ENCODE data around the gene HMCN1. TPM values are rescaled to one million over a fixed set of nuclear protein-coding genes. Genes with fewer than 3 reads are reported as not detected.

HMCN1 gene
- polyA plus RNA-seq, 1 donor from 2014 or later: 0.66 TPM

DNA sequence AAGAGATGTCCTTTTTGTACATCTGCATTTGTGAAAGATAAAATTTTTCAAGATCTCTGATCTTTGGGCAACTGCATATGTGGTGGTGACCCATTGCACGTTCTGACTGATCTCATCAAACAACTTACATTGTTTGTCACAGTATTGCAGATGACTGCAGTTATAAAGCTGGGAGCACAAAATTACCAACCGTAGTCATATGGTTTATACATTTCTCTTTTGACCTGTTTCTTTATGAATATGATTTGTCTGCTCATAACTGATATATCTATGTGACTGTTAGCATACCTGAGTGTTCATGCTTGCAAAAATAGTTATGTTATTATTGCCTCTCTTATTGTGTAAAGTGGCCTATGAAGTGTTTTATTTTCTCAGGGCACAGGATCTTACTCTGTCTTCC is 43.7 kb upstream of the HMCN1 start:
- H3K79me2 ChIP-seq (replicated peaks; ENCODE audit: insufficient read depth, low read length): no peaks in the 10 kb centered on the region
- H4K20me1 ChIP-seq (ENCODE audit: insufficient read depth): no peaks in the 10 kb centered on the region
- no peaks in the 10 kb centered on the region for H3K36me3 ChIP-seq (ENCODE audit: insufficient read depth, low read length)
- no peak overlapping the region for H3K4me3 ChIP-seq (ENCODE audit: low read length)
- H3K9me3 ChIP-seq (ENCODE audit: low read length): no peaks in the 10 kb centered on the region
- no peak for TF ChIP-seq TAF1 (IDR thresholded peaks at IDR 0.05; ENCODE audit: low read depth)
- no peak for TF ChIP-seq EZH2 (IDR thresholded peaks at IDR 0.05; ENCODE audit: borderline replicate concordance, insufficient read depth, low read length, poor library complexity, severe bottlenecking)
- TF ChIP-seq, protein P1, sequence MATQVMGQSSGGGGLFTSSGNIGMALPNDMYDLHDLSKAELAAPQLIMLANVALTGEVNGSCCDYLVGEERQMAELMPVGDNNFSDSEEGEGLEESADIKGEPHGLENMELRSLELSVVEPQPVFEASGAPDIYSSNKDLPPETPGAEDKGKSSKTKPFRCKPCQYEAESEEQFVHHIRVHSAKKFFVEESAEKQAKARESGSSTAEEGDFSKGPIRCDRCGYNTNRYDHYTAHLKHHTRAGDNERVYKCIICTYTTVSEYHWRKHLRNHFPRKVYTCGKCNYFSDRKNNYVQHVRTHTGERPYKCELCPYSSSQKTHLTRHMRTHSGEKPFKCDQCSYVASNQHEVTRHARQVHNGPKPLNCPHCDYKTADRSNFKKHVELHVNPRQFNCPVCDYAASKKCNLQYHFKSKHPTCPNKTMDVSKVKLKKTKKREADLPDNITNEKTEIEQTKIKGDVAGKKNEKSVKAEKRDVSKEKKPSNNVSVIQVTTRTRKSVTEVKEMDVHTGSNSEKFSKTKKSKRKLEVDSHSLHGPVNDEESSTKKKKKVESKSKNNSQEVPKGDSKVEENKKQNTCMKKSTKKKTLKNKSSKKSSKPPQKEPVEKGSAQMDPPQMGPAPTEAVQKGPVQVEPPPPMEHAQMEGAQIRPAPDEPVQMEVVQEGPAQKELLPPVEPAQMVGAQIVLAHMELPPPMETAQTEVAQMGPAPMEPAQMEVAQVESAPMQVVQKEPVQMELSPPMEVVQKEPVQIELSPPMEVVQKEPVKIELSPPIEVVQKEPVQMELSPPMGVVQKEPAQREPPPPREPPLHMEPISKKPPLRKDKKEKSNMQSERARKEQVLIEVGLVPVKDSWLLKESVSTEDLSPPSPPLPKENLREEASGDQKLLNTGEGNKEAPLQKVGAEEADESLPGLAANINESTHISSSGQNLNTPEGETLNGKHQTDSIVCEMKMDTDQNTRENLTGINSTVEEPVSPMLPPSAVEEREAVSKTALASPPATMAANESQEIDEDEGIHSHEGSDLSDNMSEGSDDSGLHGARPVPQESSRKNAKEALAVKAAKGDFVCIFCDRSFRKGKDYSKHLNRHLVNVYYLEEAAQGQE (IDR thresholded peaks at IDR 0.05; ENCODE audit: borderline replicate concordance): no peak
- TF ChIP-seq MXI1 (conservative IDR thresholded peaks at IDR 0.05; ENCODE audit: poor library complexity, severe bottlenecking): no peak
- no peak for TF ChIP-seq RAD21 (conservative IDR thresholded peaks at IDR 0.05)
- TF ChIP-seq EP300 (conservative IDR thresholded peaks at IDR 0.05; ENCODE audit: poor library complexity, severe bottlenecking): no peak
- TF ChIP-seq, protein P2, sequence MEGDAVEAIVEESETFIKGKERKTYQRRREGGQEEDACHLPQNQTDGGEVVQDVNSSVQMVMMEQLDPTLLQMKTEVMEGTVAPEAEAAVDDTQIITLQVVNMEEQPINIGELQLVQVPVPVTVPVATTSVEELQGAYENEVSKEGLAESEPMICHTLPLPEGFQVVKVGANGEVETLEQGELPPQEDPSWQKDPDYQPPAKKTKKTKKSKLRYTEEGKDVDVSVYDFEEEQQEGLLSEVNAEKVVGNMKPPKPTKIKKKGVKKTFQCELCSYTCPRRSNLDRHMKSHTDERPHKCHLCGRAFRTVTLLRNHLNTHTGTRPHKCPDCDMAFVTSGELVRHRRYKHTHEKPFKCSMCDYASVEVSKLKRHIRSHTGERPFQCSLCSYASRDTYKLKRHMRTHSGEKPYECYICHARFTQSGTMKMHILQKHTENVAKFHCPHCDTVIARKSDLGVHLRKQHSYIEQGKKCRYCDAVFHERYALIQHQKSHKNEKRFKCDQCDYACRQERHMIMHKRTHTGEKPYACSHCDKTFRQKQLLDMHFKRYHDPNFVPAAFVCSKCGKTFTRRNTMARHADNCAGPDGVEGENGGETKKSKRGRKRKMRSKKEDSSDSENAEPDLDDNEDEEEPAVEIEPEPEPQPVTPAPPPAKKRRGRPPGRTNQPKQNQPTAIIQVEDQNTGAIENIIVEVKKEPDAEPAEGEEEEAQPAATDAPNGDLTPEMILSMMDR (IDR thresholded peaks at IDR 0.05; ENCODE audit: poor library complexity, severe bottlenecking): no peak
- TF ChIP-seq POLR2AphosphoS5 (IDR thresholded peaks at IDR 0.05): no peak
- no peak for TF ChIP-seq SMC3 (conservative IDR thresholded peaks at IDR 0.05; ENCODE audit: poor library complexity)
- H3K27ac ChIP-seq (ENCODE audit: low read length): no peak overlapping the region
- no peak overlapping the region for H3K9ac ChIP-seq (ENCODE audit: low read length)
- no peak overlapping the region for H3K4me2 ChIP-seq (ENCODE audit: low read length)
- no peak overlapping the region for H2AFZ ChIP-seq (ENCODE audit: low read depth, low read length)
- no peaks in the 10 kb centered on the region for H3F3A ChIP-seq (ENCODE audit: insufficient read depth, low read length, poor library complexity, severe bottlenecking)
- no peaks in the 10 kb centered on the region for H3K9me2 ChIP-seq (ENCODE audit: insufficient read depth, low read length)
- no peaks in the 10 kb centered on the region for H3K27me3 ChIP-seq (ENCODE audit: insufficient read depth, low read depth, low read length)

DNA sequence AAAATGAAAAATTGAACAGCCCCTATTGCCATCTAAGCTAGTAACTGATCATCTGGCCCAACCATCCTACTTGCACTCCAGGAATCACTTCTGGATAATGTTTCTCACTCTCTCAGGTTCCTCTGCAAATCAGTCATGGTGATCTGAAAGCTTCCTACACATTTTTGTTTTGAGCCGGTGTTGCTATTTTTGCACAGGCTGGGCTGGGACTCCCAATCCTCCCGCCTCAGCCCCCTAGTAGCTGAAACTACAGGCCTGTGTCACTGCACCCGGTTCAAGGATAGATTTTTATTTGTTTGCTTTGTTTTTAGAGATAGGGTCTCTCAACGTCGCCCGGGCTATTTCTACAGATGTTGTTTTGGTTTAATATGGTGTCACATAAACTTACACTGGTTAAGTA is 40.5 kb upstream of the HMCN1 start:
- H4K20me1 ChIP-seq (ENCODE audit: insufficient read depth): no peaks in the 10 kb centered on the region
- H3K27ac ChIP-seq (ENCODE audit: low read length): no peak overlapping the region
- H3K9me3 ChIP-seq (ENCODE audit: low read length): no peaks in the 10 kb centered on the region
- TF ChIP-seq TAF1 (IDR thresholded peaks at IDR 0.05; ENCODE audit: low read depth) (no peak), POLR2AphosphoS5 (IDR thresholded peaks at IDR 0.05) (no peak), MXI1 (conservative IDR thresholded peaks at IDR 0.05; ENCODE audit: poor library complexity, severe bottlenecking) (no peak), RAD21 (conservative IDR thresholded peaks at IDR 0.05) (no peak), EP300 (conservative IDR thresholded peaks at IDR 0.05; ENCODE audit: poor library complexity, severe bottlenecking) (no peak), EZH2 (IDR thresholded peaks at IDR 0.05; ENCODE audit: borderline replicate concordance, insufficient read depth, low read length, poor library complexity, severe bottlenecking) (no peak), SMC3 (conservative IDR thresholded peaks at IDR 0.05; ENCODE audit: poor library complexity) (no peak)
- TF ChIP-seq, protein P1 (IDR thresholded peaks at IDR 0.05; ENCODE audit: borderline replicate concordance): no peak
- TF ChIP-seq, protein P2 (IDR thresholded peaks at IDR 0.05; ENCODE audit: poor library complexity, severe bottlenecking): no peak
- H3F3A ChIP-seq (ENCODE audit: insufficient read depth, low read length, poor library complexity, severe bottlenecking): no peaks in the 10 kb centered on the region
- H3K9me2 ChIP-seq (ENCODE audit: insufficient read depth, low read length): no peaks in the 10 kb centered on the region
- no peak overlapping the region for H3K9ac ChIP-seq (ENCODE audit: low read length)
- H3K36me3 ChIP-seq (ENCODE audit: insufficient read depth, low read length): no peaks in the 10 kb centered on the region
- no peak overlapping the region for H2AFZ ChIP-seq (ENCODE audit: low read depth, low read length)
- no peaks in the 10 kb centered on the region for H3K79me2 ChIP-seq (replicated peaks; ENCODE audit: insufficient read depth, low read length)
- no peaks in the 10 kb centered on the region for H3K27me3 ChIP-seq (ENCODE audit: insufficient read depth, low read depth, low read length)
- no peak overlapping the region for H3K4me3 ChIP-seq (ENCODE audit: low read length)
- H3K4me2 ChIP-seq (ENCODE audit: low read length): no peak overlapping the region
